Right lobe of liver (tissue), 6 donors: ENCODE data around the gene CACNA2D3. TPM values are rescaled to one million over a fixed set of nuclear protein-coding genes. Genes with fewer than 3 reads are reported as not detected.

Experiments
- ATAC-seq, 4 donors: fragments of 200-7000 bp; cut with Tn5 transposase; one replicate each; pipeline ENCODE4 v1.9.1; 2020; ENCODE audit warnings: mild to moderate bottlenecking in 4 of 4, moderate library complexity in 4 of 4
- DNase-seq, 3 donors: peaks; one replicate each; pipeline ENCODE4 v3.0.0-alpha.2; 2020
- H3K27ac ChIP-seq, 3 donors: fragments of 200-600 bp; one replicate each; pipeline ENCODE4 v1.8.0; 2022
- H3K27me3 ChIP-seq, 2 donors: fragments of 200-600 bp; one replicate each; pipeline ENCODE4 v1.8.0; 2022
- H3K36me3 ChIP-seq, 4 donors: fragments of 200-600 bp; sonication (generic) in 1 of 4; one replicate each; pipeline versions ENCODE4 v1.5.1 to v1.8.0; 2017 to 2022; ENCODE audit warnings: control low read depth in 1 of 4
- H3K4me1 ChIP-seq, 4 donors: fragments of 200-600 bp; sonication (generic) in 1 of 4; one replicate each; pipeline versions ENCODE4 v1.5.1 to v1.8.0; 2017 to 2022; ENCODE audit warnings: control low read depth in 1 of 4
- H3K4me3 ChIP-seq, 3 donors: fragments of 200-600 bp; one replicate each; pipeline ENCODE4 v1.8.0; 2022
- H3K9me3 ChIP-seq, 4 donors: fragments of 200-600 bp; sonication (generic) in 1 of 4; one replicate each; pipeline versions ENCODE4 v1.5.1 to v1.8.0; 2017 to 2022; ENCODE audit warnings: control low read depth in 1 of 4
- CTCF ChIP-seq, 4 donors: fragments of 200-600 bp in 3 of 4; fragments of 450-650 bp in 1 of 4; IDR thresholded peaks; one replicate each; pipeline versions ENCODE4 v1.5.1 to v1.8.0; 2016 to 2022; ENCODE audit warnings: antibody characterized with exemption in 4 of 4, mild to moderate bottlenecking in 2 of 4
- POLR2A ChIP-seq: fragments of 450-650 bp; IDR thresholded peaks from one replicate; pipeline ENCODE4 v1.6.1; 2017; ENCODE audit warnings: antibody characterized with exemption, mild to moderate bottlenecking
- WGBS: methylation state at CpG from one replicate; pipeline ENCODE4 v1.1.6; 2018; ENCODE audit warnings: low coverage, low lambda C conversion rate; ENCODE audit not compliant: insufficient coverage; ENCODE audit errors: missing lambda C conversion rate; 5-methylcytosine and 5-hydroxymethylcytosine counted together
- intact Hi-C, 2 donors: fragments of 100-400 bp; cut with DNase I; formaldehyde crosslinking; loops; one replicate each; pipeline versions ENCODE4 v1.11.2 to v1.14.1; 2022
- total RNA-seq, 6 experiments: library from RNA; depleted of rRNA in 2 of 6; stranded (reverse); fragments of >200 nt in 2 of 6; fragmentation: NEBNext Ultra II Directional in 3 of 6; extraction: Animal tissue kit (Norgen Biotek cat#: 25700) in 3 of 6; gene quantifications; one replicate each; pipeline versions ENCODE4 v1.1.0 to v1.2.4, GENCODE V29; 2016 to 2023
- donor health status: DM: no; HTN: yes; CAD: no.
- donor health status: DM: no; HTN: no; CAD: no.
- donor health status: DM: no; HTN: no; CAD: no.
- donor health status: DM: no; HTN: yes; CAD: no.
- donor health status: DM: no; HTN: yes; CAD: no.

Gene CACNA2D3
- total RNA-seq, 6 experiments from 2014 or later: 0.28 to 0.87 TPM; not detected in 4

GRCh38 chr3:55042591-55042990, 920.2 kb downstream of the CACNA2D3 start:
- no peaks in the 10 kb centered on the region for H3K4me1 ChIP-seq
- WGBS: 33% methylated on average over 2 of the region's 2 CpGs
- no peaks in the 10 kb centered on the region for H3K27me3 ChIP-seq
- ATAC-seq (no peak), DNase-seq (no peak)
- TF ChIP-seq POLR2A (no peak), CTCF (IDR thresholded peaks at IDR 0.05) (no peak)
- H3K4me3 ChIP-seq: no peak overlapping the region
- intact Hi-C loops: no loop called here
- H3K36me3 ChIP-seq: no peaks in the 10 kb centered on the region
- H3K9me3 ChIP-seq: no peaks in the 10 kb centered on the region
- no peak overlapping the region for H3K27ac ChIP-seq

- no peak for ATAC-seq
- 65% methylated on average over 1 of the region's 1 CpG for WGBS
- Histone ChIP-seq H3K36me3 (no peaks in the 10 kb centered on the region), H3K9me3 (no peaks in the 10 kb centered on the region), H3K4me3 (no peak overlapping the region), H3K27ac (no peak overlapping the region), H3K4me1 (no peaks in the 10 kb centered on the region), H3K27me3 (no peaks in the 10 kb centered on the region)
- TF ChIP-seq CTCF (IDR thresholded peaks at IDR 0.05): no peak
- TF ChIP-seq POLR2A: no peak
- DNase-seq: no peak
- intact Hi-C loops: no loop called here
Observed at GRCh38 chr3:55044486-55044885, 922.1 kb downstream of the CACNA2D3 start.

GRCh38 chr3:55059027-55059629, 936.8 kb downstream of the CACNA2D3 start:
- Histone ChIP-seq H3K36me3 (no peaks in the 10 kb centered on the region), H3K27ac (no peak overlapping the region), H3K4me1 (no peaks in the 10 kb centered on the region), H3K4me3 (no peak overlapping the region), H3K27me3 (no peaks in the 10 kb centered on the region), H3K9me3 (no peaks in the 10 kb centered on the region)
- no peak for TF ChIP-seq CTCF (IDR thresholded peaks at IDR 0.05)
- TF ChIP-seq POLR2A: no peak
- ATAC-seq (no peak), DNase-seq (no peak)
- WGBS: 31% methylated on average over 3 of the region's 5 CpGs
- intact Hi-C loops: no loop called here

- intact Hi-C loops: no loop called here
- no peaks in the 10 kb centered on the region for H3K27me3 ChIP-seq
- WGBS: 57% methylated on average over 5 of the region's 5 CpGs
- DNase-seq: no peak
- H3K27ac ChIP-seq: no peak overlapping the region
- H3K9me3 ChIP-seq: no peaks in the 10 kb centered on the region
- no peak for ATAC-seq
- H3K4me3 ChIP-seq: no peak overlapping the region
- no peaks in the 10 kb centered on the region for H3K36me3 ChIP-seq
- H3K4me1 ChIP-seq: no peaks in the 10 kb centered on the region
- TF ChIP-seq CTCF (IDR thresholded peaks at IDR 0.05) (no peak), POLR2A (no peak)
Observed at GRCh38 chr3:55060896-55061719, 938.8 kb downstream of the CACNA2D3 start.
